Measurements from ENCODE around the gene STMN1.

GRCh38 chr1:25929016-25929415, 22.8 kb upstream of the STMN1 start:
- no peak for TF ChIP-seq ZNF274 (IDR thresholded peaks at IDR 0.05; ENCODE audit: low read depth, low read length)
- no peak for TF ChIP-seq SUZ12 (IDR thresholded peaks at IDR 0.05; ENCODE audit: extremely low read depth, insufficient read depth, insufficient read length)
- no peak for TF ChIP-seq YY1 (IDR thresholded peaks at IDR 0.05; ENCODE audit: insufficient read depth, insufficient read length)

Data from NT2/D1 (cell line).